Neural cell (in vitro differentiated cells): ENCODE measurements around the gene AGAP4.
"Not testable (repeated sequence)": the region's sequence is repeated elsewhere in the genome, so short reads cannot be mapped to it uniquely, and the experiment has no call there.

ENCODE experiments used
- EP300 ChIP-seq: fragments of 450-650 bp; conservative IDR thresholded peaks from 2 replicates; pipeline ENCODE4 v1.6.1; 2014; ENCODE audit warnings: antibody characterized with exemption, mild to moderate bottlenecking, moderate library complexity; ENCODE audit not compliant: poor library complexity, severe bottlenecking
- EZH2 ChIP-seq: fragments of 200-600, 300-800 bp; shearing (Covaris generic), sonication (generic); IDR thresholded peaks from 2 replicates; pipeline ENCODE4 v1.6.1; 2014; ENCODE audit warnings: antibody characterized with exemption, low read length, borderline replicate concordance, mild to moderate bottlenecking; ENCODE audit not compliant: insufficient read depth, poor library complexity, severe bottlenecking
- POLR2AphosphoS5 ChIP-seq: IDR thresholded peaks from 2 replicates; pipeline ENCODE4 v1.6.1; 2012
- RAD21 ChIP-seq: fragments of 450-650 bp; conservative IDR thresholded peaks from 2 replicates; pipeline ENCODE4 v1.6.1; 2014; ENCODE audit warnings: antibody characterized with exemption, mild to moderate bottlenecking, moderate library complexity
- SMC3 ChIP-seq: fragments of 450-650 bp; conservative IDR thresholded peaks from 2 replicates; pipeline ENCODE4 v1.6.1; 2014; ENCODE audit warnings: antibody characterized with exemption, mild to moderate bottlenecking, moderate library complexity; ENCODE audit not compliant: poor library complexity
- TAF1 ChIP-seq: IDR thresholded peaks from 2 replicates; pipeline ENCODE4 v1.6.1; 2012; ENCODE audit warnings: low read depth
- TF ChIP-seq, protein P1 (sequence below): fragments of 450-650 bp; IDR thresholded peaks from 2 replicates; pipeline ENCODE4 v1.5.1; 2014; ENCODE audit warnings: antibody characterized with exemption, mild to moderate bottlenecking, moderate library complexity; ENCODE audit not compliant: poor library complexity, severe bottlenecking

DNA sequence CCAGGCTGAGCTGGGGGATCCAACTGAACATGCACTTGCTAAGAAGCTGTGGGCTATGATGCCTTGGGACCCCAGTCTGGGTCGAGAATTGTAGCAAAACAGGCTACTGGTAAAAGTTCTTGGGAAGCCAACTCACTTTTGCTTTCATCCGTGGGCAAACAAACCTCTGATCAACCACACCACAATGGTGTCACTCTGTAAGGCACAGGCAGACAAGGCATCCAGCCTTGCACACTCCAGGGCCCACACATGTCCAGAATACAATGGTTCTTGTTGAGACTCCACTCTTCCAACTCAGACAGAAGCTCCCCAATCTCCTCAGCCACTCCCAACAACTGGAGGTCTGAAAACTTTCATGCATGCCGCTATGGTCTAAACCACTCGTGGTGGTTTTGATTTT, 10.6 kb upstream of the AGAP4 start:
- TF ChIP-seq POLR2AphosphoS5, SMC3, EZH2, TAF1, RAD21, EP300: not testable (repeated sequence)
- TF ChIP-seq, protein P1, sequence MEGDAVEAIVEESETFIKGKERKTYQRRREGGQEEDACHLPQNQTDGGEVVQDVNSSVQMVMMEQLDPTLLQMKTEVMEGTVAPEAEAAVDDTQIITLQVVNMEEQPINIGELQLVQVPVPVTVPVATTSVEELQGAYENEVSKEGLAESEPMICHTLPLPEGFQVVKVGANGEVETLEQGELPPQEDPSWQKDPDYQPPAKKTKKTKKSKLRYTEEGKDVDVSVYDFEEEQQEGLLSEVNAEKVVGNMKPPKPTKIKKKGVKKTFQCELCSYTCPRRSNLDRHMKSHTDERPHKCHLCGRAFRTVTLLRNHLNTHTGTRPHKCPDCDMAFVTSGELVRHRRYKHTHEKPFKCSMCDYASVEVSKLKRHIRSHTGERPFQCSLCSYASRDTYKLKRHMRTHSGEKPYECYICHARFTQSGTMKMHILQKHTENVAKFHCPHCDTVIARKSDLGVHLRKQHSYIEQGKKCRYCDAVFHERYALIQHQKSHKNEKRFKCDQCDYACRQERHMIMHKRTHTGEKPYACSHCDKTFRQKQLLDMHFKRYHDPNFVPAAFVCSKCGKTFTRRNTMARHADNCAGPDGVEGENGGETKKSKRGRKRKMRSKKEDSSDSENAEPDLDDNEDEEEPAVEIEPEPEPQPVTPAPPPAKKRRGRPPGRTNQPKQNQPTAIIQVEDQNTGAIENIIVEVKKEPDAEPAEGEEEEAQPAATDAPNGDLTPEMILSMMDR, result not testable (repeated sequence)
